Measurements from ENCODE around the gene KIAA1191. TPM values are rescaled to one million over a fixed set of nuclear protein-coding genes. Genes with fewer than 3 reads are reported as not detected.
A peak's percentile ranks its signal among the peaks of the same experiment; 100 is the strongest.

The KIAA1191 gene
- total RNA-seq, 1 experiment from 2014 or later: 30.6 TPM

GRCh38 chr5:176392526-176392925, 31.0 kb upstream of the KIAA1191 start:
- in situ Hi-C loops (cut with HindIII; ENCODE audit: low pct_unique_long_range_greater_than_20kb, low sequenced_read_pairs): no loop called here
- DNase-seq (ENCODE audit: low read depth, low spot score): no peak

- in situ Hi-C loops (cut with HindIII; ENCODE audit: low pct_unique_long_range_greater_than_20kb, low sequenced_read_pairs): no loop called here
- no peak for DNase-seq (ENCODE audit: low read depth, low spot score)
These were observed 30.4 kb upstream of the KIAA1191 start for GRCh38 chr5:176391999-176392398.

- in situ Hi-C loops (cut with HindIII; ENCODE audit: low pct_unique_long_range_greater_than_20kb, low sequenced_read_pairs): no loop called here
These were observed 29.9 kb upstream of the KIAA1191 start for GRCh38 chr5:176391479-176391878.

GRCh38 chr5:176389135-176390123, 27.9 kb upstream of the KIAA1191 start:
- no peak for DNase-seq (ENCODE audit: low read depth, low spot score)
- in situ Hi-C loops (cut with HindIII; ENCODE audit: low pct_unique_long_range_greater_than_20kb, low sequenced_read_pairs): no loop called here

More at GRCh38 chr5:176391479-176391878, 29.9 kb upstream of the KIAA1191 start:
- no peak for DNase-seq (ENCODE audit: low read depth, low spot score)

GRCh38 chr5:176388444-176389134, 27.0 kb upstream of the KIAA1191 start, which contains the start of the genes HIGD2A and NOP16:
HIGD2A (plus strand) TSS chr5:176388751; CDS start chr5:176388820, 69 bp downstream.
NOP16 (minus strand) TSS chr5:176388598; CDS start chr5:176388539, 59 bp downstream.
- in situ Hi-C loops (cut with HindIII; ENCODE audit: low pct_unique_long_range_greater_than_20kb, low sequenced_read_pairs): no loop called here
- DNase-seq (ENCODE audit: low read depth, low spot score): peak; percentile 98

GRCh38 chr5:176388003-176388443, 26.5 kb upstream of the KIAA1191 start:
- in situ Hi-C loops (cut with HindIII; ENCODE audit: low pct_unique_long_range_greater_than_20kb, low sequenced_read_pairs): no loop called here
- DNase-seq (ENCODE audit: low read depth, low spot score): peak; percentile 24

- no peak for DNase-seq (ENCODE audit: low read depth, low spot score)
- in situ Hi-C loops (cut with HindIII; ENCODE audit: low pct_unique_long_range_greater_than_20kb, low sequenced_read_pairs): no loop called here
These were observed 25.9 kb upstream of the KIAA1191 start for GRCh38 chr5:176387384-176387925.

GRCh38 chr5:176386491-176386890, 24.9 kb upstream of the KIAA1191 start:
- DNase-seq (ENCODE audit: low read depth, low spot score): no peak
- in situ Hi-C loops (cut with HindIII; ENCODE audit: low pct_unique_long_range_greater_than_20kb, low sequenced_read_pairs): no loop called here

- no peak for DNase-seq (ENCODE audit: low read depth, low spot score)
- in situ Hi-C loops (cut with HindIII; ENCODE audit: low pct_unique_long_range_greater_than_20kb, low sequenced_read_pairs): no loop called here
These were observed 23.4 kb upstream of the KIAA1191 start for GRCh38 chr5:176384991-176385390.

- in situ Hi-C loops (cut with HindIII; ENCODE audit: low pct_unique_long_range_greater_than_20kb, low sequenced_read_pairs): no loop called here
- DNase-seq (ENCODE audit: low read depth, low spot score): no peak
These were observed 22.9 kb upstream of the KIAA1191 start for GRCh38 chr5:176384366-176384930.

- in situ Hi-C loops (cut with HindIII; ENCODE audit: low pct_unique_long_range_greater_than_20kb, low sequenced_read_pairs): no loop called here
- DNase-seq (ENCODE audit: low read depth, low spot score): no peak
These were observed 22.4 kb upstream of the KIAA1191 start for GRCh38 chr5:176383961-176384360.

GRCh38 chr5:176383248-176383905, 21.8 kb upstream of the KIAA1191 start:
- in situ Hi-C loops (cut with HindIII; ENCODE audit: low pct_unique_long_range_greater_than_20kb, low sequenced_read_pairs): no loop called here
- no peak for DNase-seq (ENCODE audit: low read depth, low spot score)

- in situ Hi-C loops (cut with HindIII; ENCODE audit: low pct_unique_long_range_greater_than_20kb, low sequenced_read_pairs): no loop called here
- no peak for DNase-seq (ENCODE audit: low read depth, low spot score)
These were observed 21.2 kb upstream of the KIAA1191 start for GRCh38 chr5:176382721-176383120.

GRCh38 chr5:176381979-176382378, 20.4 kb upstream of the KIAA1191 start:
- no peak for DNase-seq (ENCODE audit: low read depth, low spot score)
- in situ Hi-C loops (cut with HindIII; ENCODE audit: low pct_unique_long_range_greater_than_20kb, low sequenced_read_pairs): no loop called here

GRCh38 chr5:176381423-176381822, 19.9 kb upstream of the KIAA1191 start:
- no peak for DNase-seq (ENCODE audit: low read depth, low spot score)
- in situ Hi-C loops (cut with HindIII; ENCODE audit: low pct_unique_long_range_greater_than_20kb, low sequenced_read_pairs): no loop called here

GRCh38 chr5:176379881-176380280, 18.3 kb upstream of the KIAA1191 start:
- in situ Hi-C loops (cut with HindIII; ENCODE audit: low pct_unique_long_range_greater_than_20kb, low sequenced_read_pairs): no loop called here
- no peak for DNase-seq (ENCODE audit: low read depth, low spot score)

GRCh38 chr5:176373100-176373818, 11.7 kb upstream of the KIAA1191 start:
- in situ Hi-C loops (cut with HindIII; ENCODE audit: low pct_unique_long_range_greater_than_20kb, low sequenced_read_pairs): no loop called here
- DNase-seq (ENCODE audit: low read depth, low spot score): no peak
